HepG2 (cell line): ENCODE results near the gene HEPHL1.

Experiments used
- CHCHD3 ChIP-seq: sonication (generic); formaldehyde crosslinking; IDR thresholded peaks from 2 replicates; pipeline ENCODE4 v1.8.0; 2022; ENCODE audit warnings: mild to moderate bottlenecking, missing genetic modification reagents, moderate library complexity
- MBD4 ChIP-seq: IDR thresholded peaks from 2 replicates; pipeline ENCODE4 v1.6.1; 2012; ENCODE audit warnings: low read length, inconsistent platforms, borderline replicate concordance
- NR2C2 ChIP-seq: sonication (generic); formaldehyde crosslinking; IDR thresholded peaks from 2 replicates; pipeline ENCODE4 v1.4.0; 2020; ENCODE audit warnings: missing genetic modification reagents, mild to moderate bottlenecking, moderate library complexity, borderline replicate concordance
- PCBP2 ChIP-seq: fragments of 200-400 bp; formaldehyde crosslinking; optimal IDR thresholded peaks from 2 replicates; pipeline ENCODE3; 2018; ENCODE audit warnings: low read length, low read depth; ENCODE audit not compliant: poor library complexity, severe bottlenecking
- ZNF180 ChIP-seq: sonication (generic); formaldehyde crosslinking; IDR thresholded peaks from 2 replicates; pipeline ENCODE4 v1.4.0; 2020; ENCODE audit warnings: low read depth, missing genetic modification reagents, borderline replicate concordance
- ZNF75D ChIP-seq: sonication (generic); formaldehyde crosslinking; IDR thresholded peaks from 2 replicates; pipeline ENCODE4 v1.8.1; 2023; ENCODE audit warnings: missing genetic modification reagents, mild to moderate bottlenecking, borderline replicate concordance
- ZSCAN29 ChIP-seq: sonication (generic); formaldehyde crosslinking; conservative IDR thresholded peaks from 2 replicates; pipeline ENCODE4 v1.4.0; 2020; ENCODE audit warnings: mild to moderate bottlenecking, missing genetic modification reagents
- TF ChIP-seq, protein P1 (sequence below): sonication (generic); formaldehyde crosslinking; IDR thresholded peaks from 2 replicates; pipeline ENCODE4 v1.4.0; 2020; ENCODE audit warnings: missing genetic modification reagents, borderline replicate concordance
- TF ChIP-seq, protein P2 (sequence below): sonication (generic); formaldehyde crosslinking; IDR thresholded peaks from 2 replicates; pipeline ENCODE4 v1.8.1; 2023; ENCODE audit warnings: mild to moderate bottlenecking, missing genetic modification reagents
- TF ChIP-seq, protein P3 (sequence below): conservative IDR thresholded peaks from 2 replicates; pipeline ENCODE4 v1.6.1; 2018; ENCODE audit warnings: missing genetic modification reagents

DNA sequence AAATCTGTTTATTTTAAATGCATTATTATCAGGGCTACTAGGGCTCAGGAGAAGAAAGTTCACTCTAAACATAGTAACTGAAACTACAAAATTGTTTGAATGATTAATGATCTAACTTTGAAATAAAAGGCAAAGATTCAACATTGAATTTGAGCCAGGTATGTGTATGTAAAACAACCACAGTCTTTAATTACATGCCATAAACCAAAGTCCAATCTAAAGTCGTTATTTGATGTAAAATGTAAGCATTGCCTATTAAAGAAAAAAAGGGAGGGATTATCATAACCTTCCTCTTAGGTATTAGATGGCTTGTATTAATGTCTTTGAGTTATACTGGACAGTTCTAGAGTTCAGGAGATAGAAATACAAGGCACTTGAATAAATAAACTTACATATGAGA is 82.3 kb downstream of the HEPHL1 start:
- no peak for TF ChIP-seq ZNF75D
- no peak for TF ChIP-seq PCBP2
- no peak for TF ChIP-seq NR2C2 (CRISPR knock-in tag)
- no peak for TF ChIP-seq ZNF180 (CRISPR knock-in tag)
- TF ChIP-seq, protein P1, sequence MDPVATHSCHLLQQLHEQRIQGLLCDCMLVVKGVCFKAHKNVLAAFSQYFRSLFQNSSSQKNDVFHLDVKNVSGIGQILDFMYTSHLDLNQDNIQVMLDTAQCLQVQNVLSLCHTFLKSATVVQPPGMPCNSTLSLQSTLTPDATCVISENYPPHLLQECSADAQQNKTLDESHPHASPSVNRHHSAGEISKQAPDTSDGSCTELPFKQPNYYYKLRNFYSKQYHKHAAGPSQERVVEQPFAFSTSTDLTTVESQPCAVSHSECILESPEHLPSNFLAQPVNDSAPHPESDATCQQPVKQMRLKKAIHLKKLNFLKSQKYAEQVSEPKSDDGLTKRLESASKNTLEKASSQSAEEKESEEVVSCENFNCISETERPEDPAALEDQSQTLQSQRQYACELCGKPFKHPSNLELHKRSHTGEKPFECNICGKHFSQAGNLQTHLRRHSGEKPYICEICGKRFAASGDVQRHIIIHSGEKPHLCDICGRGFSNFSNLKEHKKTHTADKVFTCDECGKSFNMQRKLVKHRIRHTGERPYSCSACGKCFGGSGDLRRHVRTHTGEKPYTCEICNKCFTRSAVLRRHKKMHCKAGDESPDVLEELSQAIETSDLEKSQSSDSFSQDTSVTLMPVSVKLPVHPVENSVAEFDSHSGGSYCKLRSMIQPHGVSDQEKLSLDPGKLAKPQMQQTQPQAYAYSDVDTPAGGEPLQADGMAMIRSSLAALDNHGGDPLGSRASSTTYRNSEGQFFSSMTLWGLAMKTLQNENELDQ (CRISPR knock-in tag), result no peak
- TF ChIP-seq MBD4, result no peak
- TF ChIP-seq, protein P2, sequence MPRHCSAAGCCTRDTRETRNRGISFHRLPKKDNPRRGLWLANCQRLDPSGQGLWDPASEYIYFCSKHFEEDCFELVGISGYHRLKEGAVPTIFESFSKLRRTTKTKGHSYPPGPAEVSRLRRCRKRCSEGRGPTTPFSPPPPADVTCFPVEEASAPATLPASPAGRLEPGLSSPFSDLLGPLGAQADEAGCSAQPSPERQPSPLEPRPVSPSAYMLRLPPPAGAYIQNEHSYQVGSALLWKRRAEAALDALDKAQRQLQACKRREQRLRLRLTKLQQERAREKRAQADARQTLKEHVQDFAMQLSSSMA (CRISPR knock-in tag), result no peak
- TF ChIP-seq, protein P3, sequence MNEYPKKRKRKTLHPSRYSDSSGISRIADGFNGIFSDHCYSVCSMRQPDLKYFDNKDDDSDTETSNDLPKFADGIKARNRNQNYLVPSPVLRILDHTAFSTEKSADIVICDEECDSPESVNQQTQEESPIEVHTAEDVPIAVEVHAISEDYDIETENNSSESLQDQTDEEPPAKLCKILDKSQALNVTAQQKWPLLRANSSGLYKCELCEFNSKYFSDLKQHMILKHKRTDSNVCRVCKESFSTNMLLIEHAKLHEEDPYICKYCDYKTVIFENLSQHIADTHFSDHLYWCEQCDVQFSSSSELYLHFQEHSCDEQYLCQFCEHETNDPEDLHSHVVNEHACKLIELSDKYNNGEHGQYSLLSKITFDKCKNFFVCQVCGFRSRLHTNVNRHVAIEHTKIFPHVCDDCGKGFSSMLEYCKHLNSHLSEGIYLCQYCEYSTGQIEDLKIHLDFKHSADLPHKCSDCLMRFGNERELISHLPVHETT, result no peak
- TF ChIP-seq CHCHD3, result no peak
- no peak for TF ChIP-seq ZSCAN29
